ENCODE data around the gene GNGT1.

DNA sequence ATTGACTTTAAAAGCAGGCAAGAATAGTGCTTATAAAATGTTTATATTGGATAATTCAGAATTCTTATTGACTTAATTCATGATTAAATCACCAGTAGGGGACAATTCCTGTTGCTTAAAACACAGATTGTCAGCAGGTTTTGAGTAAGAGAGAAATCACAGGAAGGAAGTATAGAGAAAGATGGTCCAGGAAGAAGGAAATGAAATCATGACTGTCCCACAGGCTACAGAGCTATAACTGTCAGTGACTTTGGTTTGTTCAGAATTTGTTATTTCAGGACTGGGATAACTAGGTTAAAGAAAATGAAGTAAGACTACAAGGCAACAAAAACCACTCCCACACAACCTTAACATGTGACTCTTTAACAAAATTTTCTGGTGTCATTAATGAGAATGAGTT, 6.8 kb downstream of the GNGT1 start:
- no peak for TF ChIP-seq SPI1 (IDR thresholded peaks at IDR 0.05; ENCODE audit: borderline replicate concordance, low read depth)
- TF ChIP-seq, protein P1, sequence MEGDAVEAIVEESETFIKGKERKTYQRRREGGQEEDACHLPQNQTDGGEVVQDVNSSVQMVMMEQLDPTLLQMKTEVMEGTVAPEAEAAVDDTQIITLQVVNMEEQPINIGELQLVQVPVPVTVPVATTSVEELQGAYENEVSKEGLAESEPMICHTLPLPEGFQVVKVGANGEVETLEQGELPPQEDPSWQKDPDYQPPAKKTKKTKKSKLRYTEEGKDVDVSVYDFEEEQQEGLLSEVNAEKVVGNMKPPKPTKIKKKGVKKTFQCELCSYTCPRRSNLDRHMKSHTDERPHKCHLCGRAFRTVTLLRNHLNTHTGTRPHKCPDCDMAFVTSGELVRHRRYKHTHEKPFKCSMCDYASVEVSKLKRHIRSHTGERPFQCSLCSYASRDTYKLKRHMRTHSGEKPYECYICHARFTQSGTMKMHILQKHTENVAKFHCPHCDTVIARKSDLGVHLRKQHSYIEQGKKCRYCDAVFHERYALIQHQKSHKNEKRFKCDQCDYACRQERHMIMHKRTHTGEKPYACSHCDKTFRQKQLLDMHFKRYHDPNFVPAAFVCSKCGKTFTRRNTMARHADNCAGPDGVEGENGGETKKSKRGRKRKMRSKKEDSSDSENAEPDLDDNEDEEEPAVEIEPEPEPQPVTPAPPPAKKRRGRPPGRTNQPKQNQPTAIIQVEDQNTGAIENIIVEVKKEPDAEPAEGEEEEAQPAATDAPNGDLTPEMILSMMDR (IDR thresholded peaks at IDR 0.05; ENCODE audit: insufficient read depth, low read length): no peak
